H9 (cell line): ENCODE results near the gene DEGS2. TPM values are rescaled to one million over a fixed set of nuclear protein-coding genes. Genes with fewer than 3 reads are reported as not detected.
A peak's percentile ranks its signal among the peaks of the same experiment; 100 is the strongest.

Source experiments
- DNase-seq: peaks from one replicate; pipeline ENCODE4 v3.0.0-alpha.2; 2017
- H2AFZ ChIP-seq: one replicate; pipeline ENCODE4 v1.6.1; 2013; ENCODE audit warnings: mild to moderate bottlenecking, low read length, control low read depth, moderate library complexity
- H2AK5ac ChIP-seq: 2 replicates; pipeline ENCODE4 v1.6.1; 2013; ENCODE audit warnings: low read length, control low read depth, mixed read lengths; ENCODE audit not compliant: insufficient read length
- H2BK120ac ChIP-seq: one replicate; pipeline ENCODE4 v1.6.1; 2013; ENCODE audit warnings: low read depth, mild to moderate bottlenecking, low read length, control low read depth, inconsistent platforms; ENCODE audit not compliant: poor library complexity, severe bottlenecking
- H2BK12ac ChIP-seq: 2 replicates; pipeline ENCODE4 v1.6.1; 2013; ENCODE audit warnings: low read length, control low read depth, mixed read lengths, low read depth; ENCODE audit not compliant: insufficient read length
- H2BK15ac ChIP-seq: 2 replicates; pipeline ENCODE4 v1.6.1; 2013; ENCODE audit warnings: low read depth, low read length, control low read depth
- H2BK20ac ChIP-seq: one replicate; pipeline ENCODE4 v1.6.1; 2013; ENCODE audit warnings: low read depth, mild to moderate bottlenecking, low read length, control low read depth, inconsistent platforms; ENCODE audit not compliant: poor library complexity, severe bottlenecking
- H2BK5ac ChIP-seq: 2 replicates; pipeline ENCODE4 v1.6.1; 2013; ENCODE audit warnings: low read length, control low read depth, mixed read lengths; ENCODE audit not compliant: insufficient read length
- H3K14ac ChIP-seq: 2 replicates; pipeline ENCODE4 v1.6.1; 2013; ENCODE audit warnings: low read length, control low read depth; ENCODE audit not compliant: insufficient read depth
- H3K18ac ChIP-seq: 2 replicates; pipeline ENCODE4 v1.6.1; 2013; ENCODE audit warnings: low read depth, mild to moderate bottlenecking, mixed read lengths, low read length, control low read depth; ENCODE audit not compliant: insufficient read length
- H3K23ac ChIP-seq: 2 replicates; pipeline ENCODE4 v1.6.1; 2013; ENCODE audit warnings: low read length, control low read depth, mixed read lengths, low read depth; ENCODE audit not compliant: insufficient read length
- H3K23me2 ChIP-seq: 2 replicates; pipeline ENCODE4 v1.6.1; 2013; ENCODE audit warnings: low read depth, mild to moderate bottlenecking, mixed read lengths, low read length, control low read depth; ENCODE audit not compliant: insufficient read length, poor library complexity, severe bottlenecking
- H3K27ac ChIP-seq: 2 replicates; pipeline ENCODE4 v1.5.1; 2013; ENCODE audit warnings: low read length, control low read depth, mixed read lengths, low read depth; ENCODE audit not compliant: insufficient read length
- H3K27me3 ChIP-seq: 2 replicates; pipeline ENCODE4 v1.6.1; 2013; ENCODE audit warnings: low read length, control low read depth, inconsistent platforms; ENCODE audit not compliant: insufficient read depth
- H3K4ac ChIP-seq: 2 replicates; pipeline ENCODE4 v1.6.1; 2013; ENCODE audit warnings: low read depth, mild to moderate bottlenecking, control low read depth, inconsistent platforms, low read length, moderate library complexity
- H3K4me1 ChIP-seq: 2 replicates; pipeline ENCODE4 v1.6.1; 2013; ENCODE audit warnings: low read length, control low read depth, inconsistent platforms; ENCODE audit not compliant: insufficient read depth
- H3K4me2 ChIP-seq: 2 replicates; pipeline ENCODE4 v1.6.1; 2013; ENCODE audit warnings: low read length, control low read depth, mixed read lengths; ENCODE audit not compliant: insufficient read length, insufficient read depth
- H3K56ac ChIP-seq: 2 replicates; pipeline ENCODE4 v1.6.1; 2013; ENCODE audit warnings: low read depth, mild to moderate bottlenecking, mixed read lengths, low read length, control low read depth; ENCODE audit not compliant: insufficient read length
- H3K79me1 ChIP-seq: 2 replicates; pipeline ENCODE4 v1.6.1; 2013; ENCODE audit warnings: low read depth, mild to moderate bottlenecking, moderate library complexity, low read length, control low read depth, inconsistent platforms; ENCODE audit not compliant: insufficient read depth, poor library complexity, severe bottlenecking
- H3K79me2 ChIP-seq: 2 replicates; pipeline ENCODE4 v1.6.1; 2013; ENCODE audit warnings: low read length, control low read depth, inconsistent platforms; ENCODE audit not compliant: insufficient read depth
- H3K9ac ChIP-seq: 2 replicates; pipeline ENCODE4 v1.6.1; 2013; ENCODE audit warnings: low read length, control low read depth, mixed read lengths; ENCODE audit not compliant: insufficient read length; ENCODE audit errors: extremely low read depth
- H3K9me3 ChIP-seq: one replicate; pipeline ENCODE4 v1.6.1; 2013; ENCODE audit warnings: low read depth, low read length, inconsistent platforms; ENCODE audit not compliant: control insufficient read depth
- H3T11ph ChIP-seq: one replicate; pipeline ENCODE4 v1.6.1; 2013; ENCODE audit warnings: mild to moderate bottlenecking, low read length, control low read depth, inconsistent platforms
- H4K20me1 ChIP-seq: one replicate; pipeline ENCODE4 v1.6.1; 2013; ENCODE audit not compliant: control insufficient read depth, insufficient read length, insufficient read depth
- H4K5ac ChIP-seq: 2 replicates; pipeline ENCODE4 v1.6.1; 2013; ENCODE audit warnings: low read depth, mild to moderate bottlenecking, mixed read lengths, low read length, control low read depth; ENCODE audit not compliant: insufficient read length
- H4K8ac ChIP-seq: replicated peaks from 2 replicates; pipeline ENCODE4 v1.6.1; 2013; ENCODE audit warnings: low read length, control low read depth, mixed read lengths, low read depth; ENCODE audit not compliant: insufficient read length
- H4K91ac ChIP-seq: 2 replicates; pipeline ENCODE4 v1.6.1; 2013; ENCODE audit warnings: low read depth, mild to moderate bottlenecking, moderate library complexity, mixed read lengths, low read length, control low read depth; ENCODE audit not compliant: insufficient read length
- H3K27ac Mint-ChIP-seq, 3 experiments: 2 replicates in 2 of 3; 3 replicates in 1 of 3; pipeline ENCODE4 v1.8.0; 2020 to 2021; ENCODE audit warnings: mixed read lengths in 3 of 3, mild to moderate bottlenecking in 1 of 3, moderate library complexity in 1 of 3
- H3K27me3 Mint-ChIP-seq: 2 replicates; pipeline ENCODE4 v1.8.0; 2021; ENCODE audit warnings: low read depth, mild to moderate bottlenecking, moderate library complexity, mixed read lengths
- H3K36me3 Mint-ChIP-seq, 3 experiments: 2 replicates in 2 of 3; 3 replicates in 1 of 3; pipeline ENCODE4 v1.8.0; 2020 to 2021; ENCODE audit warnings: low read depth in 3 of 3, mixed read lengths in 3 of 3; ENCODE audit not compliant: insufficient read depth in 1 of 3
- H3K4me1 Mint-ChIP-seq, 2 experiments: 2 replicates each; pipeline ENCODE4 v1.8.0; 2020; ENCODE audit warnings: mixed read lengths in 2 of 2
- H3K4me3 Mint-ChIP-seq, 2 experiments: 2 replicates in 1 of 2; 3 replicates in 1 of 2; pipeline ENCODE4 v1.8.0; 2020 to 2021; ENCODE audit warnings: mild to moderate bottlenecking in 2 of 2, mixed read lengths in 2 of 2, moderate library complexity in 1 of 2
- H3K9me3 Mint-ChIP-seq, 2 experiments: 2 replicates in 1 of 2; 3 replicates in 1 of 2; pipeline ENCODE4 v1.8.0; 2020; ENCODE audit warnings: mild to moderate bottlenecking in 2 of 2, mixed read lengths in 2 of 2, moderate library complexity in 1 of 2
- WGBS: extraction: QIAGEN DNeasy Blood & Tissue Kit; methylation state at CpG from one replicate; pipeline ENCODE4 v1.1.7; 2013; ENCODE audit warnings: missing lambda C conversion rate, low lambda C conversion rate, mixed read lengths; ENCODE audit not compliant: insufficient read length; ENCODE audit errors: extremely low coverage; 5-methylcytosine and 5-hydroxymethylcytosine counted together
- total RNA-seq: library from RNA; stranded (reverse); gene quantifications from 2 replicates; pipeline ENCODE4 v1.2.1, GENCODE V29; 2021
- TF ChIP-seq, protein P1 (sequence below): fragments of 200-600 bp; sonication (generic); conservative IDR thresholded peaks from 3 replicates; pipeline ENCODE4 v1.8.0; 2021; ENCODE audit warnings: antibody characterized with exemption, mild to moderate bottlenecking

The DEGS2 gene
- total RNA-seq, 1 experiment from 2014 or later = 0.72 TPM

DNA sequence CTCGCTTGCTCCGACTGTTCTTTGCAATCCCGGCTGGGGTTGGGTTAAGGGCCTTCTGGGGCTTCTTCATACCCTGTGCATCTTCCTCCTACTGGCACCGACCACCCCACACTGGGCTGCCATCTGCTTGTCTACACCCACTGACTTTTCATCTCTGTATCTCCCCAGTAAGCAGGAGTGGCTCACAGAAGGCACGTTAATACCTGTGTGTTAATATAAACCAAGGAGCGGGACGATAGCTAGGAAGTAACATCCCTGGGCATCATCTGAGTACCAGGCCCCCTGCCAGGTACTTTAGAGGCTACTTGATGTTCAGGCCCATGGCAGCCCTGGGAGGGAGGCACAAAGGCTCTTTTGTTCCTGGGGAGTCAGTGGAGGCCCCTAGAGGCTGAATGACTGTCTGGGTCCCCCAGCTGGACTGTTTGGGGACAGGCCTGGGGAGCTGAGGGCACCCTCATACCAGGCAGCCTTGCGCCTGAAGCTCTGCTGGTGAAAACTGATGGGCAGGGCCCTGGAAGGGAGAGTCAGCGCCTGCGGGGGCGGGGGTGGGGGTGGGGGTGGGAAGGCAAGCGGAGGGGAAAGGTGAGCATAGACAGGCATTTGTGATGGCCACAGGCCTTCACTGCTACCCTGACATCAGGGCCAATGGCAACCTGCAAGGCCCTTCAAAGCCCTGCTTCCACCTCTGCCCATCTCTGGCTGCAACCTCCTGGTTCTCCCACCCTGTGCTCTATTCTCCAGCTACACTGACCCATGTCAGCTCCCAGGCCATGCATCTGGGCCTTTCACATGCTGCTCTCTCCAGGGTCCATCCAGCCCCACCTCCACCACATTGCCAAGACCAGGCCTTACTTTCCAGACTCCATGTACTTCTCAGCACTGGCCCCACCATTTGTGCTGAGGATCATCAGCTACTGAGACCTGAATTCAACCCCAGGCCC lies 34.2 kb upstream of the DEGS2 start:
- H3K4me2 ChIP-seq = no peak overlapping the region
- no peaks in the 10 kb centered on the region for H3K27me3 Mint-ChIP-seq

More for the DNA sequence above, 34.2 kb upstream of the DEGS2 start:
- Histone ChIP-seq H3K56ac (no peak overlapping the region), H3K23ac (no peak overlapping the region), H2AK5ac (no peak overlapping the region), H3K9me3 (no peaks in the 10 kb centered on the region), H2BK120ac (no peak overlapping the region), H3K79me1 (no peaks in the 10 kb centered on the region), H3T11ph (no peak overlapping the region), H3K18ac (peak overlapping the region; percentile 41), H4K8ac (no peak overlapping the region), H3K79me2 (no peaks in the 10 kb centered on the region), H4K5ac (peak overlapping the region; percentile 10), H2BK5ac (no peak overlapping the region), H3K14ac (peak overlapping the region; percentile 42), H2BK20ac (no peak overlapping the region), H3K27me3 (no peaks in the 10 kb centered on the region), H2BK12ac (no peak overlapping the region), H2AFZ (no peak overlapping the region), H3K4me1 (no peaks in the 10 kb centered on the region; the same call in 1 of the 2 replicates), H3K27ac (no peak overlapping the region), H2BK15ac (no peak overlapping the region), H3K9ac (no peak overlapping the region), H4K20me1 (no peaks in the 10 kb centered on the region), H3K4ac (no peak overlapping the region), H4K91ac (no peak overlapping the region), H3K23me2 (no peaks in the 10 kb centered on the region)
- TF ChIP-seq, protein P1, sequence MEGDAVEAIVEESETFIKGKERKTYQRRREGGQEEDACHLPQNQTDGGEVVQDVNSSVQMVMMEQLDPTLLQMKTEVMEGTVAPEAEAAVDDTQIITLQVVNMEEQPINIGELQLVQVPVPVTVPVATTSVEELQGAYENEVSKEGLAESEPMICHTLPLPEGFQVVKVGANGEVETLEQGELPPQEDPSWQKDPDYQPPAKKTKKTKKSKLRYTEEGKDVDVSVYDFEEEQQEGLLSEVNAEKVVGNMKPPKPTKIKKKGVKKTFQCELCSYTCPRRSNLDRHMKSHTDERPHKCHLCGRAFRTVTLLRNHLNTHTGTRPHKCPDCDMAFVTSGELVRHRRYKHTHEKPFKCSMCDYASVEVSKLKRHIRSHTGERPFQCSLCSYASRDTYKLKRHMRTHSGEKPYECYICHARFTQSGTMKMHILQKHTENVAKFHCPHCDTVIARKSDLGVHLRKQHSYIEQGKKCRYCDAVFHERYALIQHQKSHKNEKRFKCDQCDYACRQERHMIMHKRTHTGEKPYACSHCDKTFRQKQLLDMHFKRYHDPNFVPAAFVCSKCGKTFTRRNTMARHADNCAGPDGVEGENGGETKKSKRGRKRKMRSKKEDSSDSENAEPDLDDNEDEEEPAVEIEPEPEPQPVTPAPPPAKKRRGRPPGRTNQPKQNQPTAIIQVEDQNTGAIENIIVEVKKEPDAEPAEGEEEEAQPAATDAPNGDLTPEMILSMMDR = no peak
- H3K4me1 Mint-ChIP-seq = peaks cover 15% of the 10 kb centered on the region in 2 experiments
- WGBS = no CpG with 5 or more reads among the region's 12 CpGs
- peak overlapping the region in 1 of 2 experiments; percentile 64; a peak in 4 of 5 replicates for H3K4me3 Mint-ChIP-seq
- peak overlapping the region; percentile 11 to 61 (median 34); a peak in 4 of 7 replicates for H3K27ac Mint-ChIP-seq
- H3K36me3 Mint-ChIP-seq = peaks cover 0 to 5% (median 0%) of the 10 kb centered on the region in 3 experiments; a peak in 1 of 7 replicates
- no peak for DNase-seq
- peaks cover 5 to 6% of the 10 kb centered on the region in 2 experiments; a peak in 3 of 5 replicates for H3K9me3 Mint-ChIP-seq
